OCI-LY7 (cell line): ENCODE measurements around the gene MRPS27. TPM values are rescaled to one million over a fixed set of nuclear protein-coding genes. Genes with fewer than 3 reads are reported as not detected.

ENCODE experiments used
- BruUV-seq: library from RNA; stranded (reverse); fragments of 400-500 nt; replicated peaks from 2 replicates; lab custom pipeline; 2021; lab: Mats Ljungman, UMichigan
- CTCF ChIA-PET: fragments of 300-600 bp; sonication (Branson Sonifier 250); formaldehyde crosslinking; loops from one replicate; lab custom pipeline; 2022; ENCODE audit warnings: antibody characterized with exemption; ENCODE audit not compliant: unreplicated experiment; lab: Charles Lee
- POLR2A ChIA-PET: fragments of 300-600 bp; sonication (Branson Sonifier 250); formaldehyde crosslinking; loops from one replicate; lab custom pipeline; 2022; ENCODE audit warnings: antibody characterized with exemption; lab: Charles Lee
- DNase-seq: peaks from one replicate; pipeline ENCODE4 v3.0.0-alpha.2; 2015; ENCODE audit warnings: low spot score
- H2AFZ ChIP-seq: fragments of 200-600 bp; sonication (generic), shearing (Covaris generic); 2 replicates; pipeline ENCODE4 v1.6.1; 2014; ENCODE audit warnings: mild to moderate bottlenecking, antibody characterized with exemption, low read length, moderate library complexity
- H3K27ac ChIP-seq: fragments of 200-600 bp; sonication (generic); 2 replicates; pipeline ENCODE4 v1.5.1; 2014; ENCODE audit warnings: mixed run types, low read depth, mild to moderate bottlenecking, moderate library complexity, low read length, inconsistent platforms; ENCODE audit not compliant: poor library complexity, severe bottlenecking
- H3K36me3 ChIP-seq: fragments of 200-600 bp; sonication (generic); 2 replicates; pipeline ENCODE4 v1.6.1; 2014; ENCODE audit warnings: mild to moderate bottlenecking, antibody characterized with exemption, low read length, moderate library complexity, mixed read lengths; ENCODE audit not compliant: insufficient read depth
- H3K4me1 ChIP-seq: fragments of 200-600 bp; sonication (generic); 2 replicates; pipeline ENCODE4 v1.5.1; 2014; ENCODE audit warnings: mild to moderate bottlenecking, low read length; ENCODE audit not compliant: insufficient read depth, poor library complexity, severe bottlenecking
- H3K4me2 ChIP-seq: fragments of 200-600 bp; sonication (generic); 2 replicates; pipeline ENCODE4 v1.6.1; 2014; ENCODE audit warnings: mild to moderate bottlenecking, low read length
- H3K4me3 ChIP-seq: fragments of 200-600 bp; sonication (generic); 2 replicates; pipeline ENCODE4 v1.5.1; 2014; ENCODE audit warnings: mild to moderate bottlenecking, low read depth, low read length; ENCODE audit not compliant: poor library complexity, severe bottlenecking
- H3K79me2 ChIP-seq: fragments of 200-600 bp; sonication (generic); 2 replicates; pipeline ENCODE4 v1.6.1; 2016; ENCODE audit warnings: low read depth, mild to moderate bottlenecking, low read length, moderate library complexity, mixed read lengths; ENCODE audit not compliant: insufficient read depth
- H3K9me2 ChIP-seq: fragments of 200-600 bp; sonication (generic); 2 replicates; pipeline ENCODE4 v1.6.1; 2016; ENCODE audit warnings: mild to moderate bottlenecking, low read length, mixed read lengths; ENCODE audit not compliant: insufficient read depth
- H3K9me3 ChIP-seq: fragments of 200-600 bp; sonication (generic); 2 replicates; pipeline ENCODE4 v1.6.1; 2014; ENCODE audit warnings: mild to moderate bottlenecking, mixed run types, low read length, mixed read lengths
- H4K20me1 ChIP-seq: fragments of 200-600 bp; sonication (generic); 2 replicates; pipeline ENCODE4 v1.6.1; 2014; ENCODE audit warnings: mild to moderate bottlenecking, antibody characterized with exemption, low read length, moderate library complexity, mixed read lengths; ENCODE audit not compliant: insufficient read depth
- CTCF ChIP-seq: fragments of 200-600 bp; sonication (generic); conservative IDR thresholded peaks from 2 replicates; pipeline ENCODE4 v1.5.1; 2014; ENCODE audit warnings: mild to moderate bottlenecking, antibody characterized with exemption, low read length, moderate library complexity, mixed read lengths
- EZH2phosphoT487 ChIP-seq: fragments of 200-600 bp; sonication (generic); IDR thresholded peaks from 2 replicates; pipeline ENCODE4 v1.6.1; 2018; ENCODE audit warnings: low read depth, borderline replicate concordance, mild to moderate bottlenecking, mixed run types, antibody characterized with exemption, low read length, moderate library complexity, mixed read lengths
- intact Hi-C: fragments of 100-400 bp; cut with micrococcal nuclease; formaldehyde crosslinking; loops from one replicate; pipeline ENCODE4 v1.10.0; 2022; ENCODE audit not compliant: unreplicated experiment
- total RNA-seq, 2 experiments: library from RNA; depleted of rRNA in 1 of 2; stranded (reverse); fragments of >200 nt in 1 of 2; shearing (Covaris generic) in 1 of 2; gene quantifications; 2 replicates each; pipeline ENCODE4 v1.2.3, GENCODE V29; 2014 to 2022

MRPS27 gene
- total RNA-seq, 2 experiments from 2014 or later = 62.6 to 70.9 TPM

- no peaks in the 10 kb centered on the region for H4K20me1 ChIP-seq
- H3K9me3 ChIP-seq = no peaks in the 10 kb centered on the region
- peaks cover 37% of the 10 kb centered on the region for H3K36me3 ChIP-seq
- H3K79me2 ChIP-seq = no peaks in the 10 kb centered on the region
- H3K4me2 ChIP-seq = no peak overlapping the region
- POLR2A ChIA-PET = no interaction called here
- no TSS peak for BruUV-seq
- H3K4me1 ChIP-seq = peaks cover 17% of the 10 kb centered on the region
- intact Hi-C loops = no loop called here
- H3K27ac ChIP-seq = no peak overlapping the region
- no peak overlapping the region for H2AFZ ChIP-seq
- CTCF ChIA-PET = no interaction called here
- H3K4me3 ChIP-seq = no peak overlapping the region
- no peak for DNase-seq
- TF ChIP-seq CTCF (no peak), EZH2phosphoT487 (no peak)
- H3K9me2 ChIP-seq = no peaks in the 10 kb centered on the region
Observed at GRCh38 chr5:72351376-72351775, 31.3 kb upstream of the MRPS27 start.

- Histone ChIP-seq H3K4me2 (no peak overlapping the region), H3K9me3 (no peaks in the 10 kb centered on the region), H3K36me3 (peaks cover 59% of the 10 kb centered on the region), H3K27ac (no peak overlapping the region), H2AFZ (no peak overlapping the region), H3K4me3 (no peak overlapping the region), H3K4me1 (peaks cover 17% of the 10 kb centered on the region), H3K9me2 (no peaks in the 10 kb centered on the region), H3K79me2 (no peaks in the 10 kb centered on the region), H4K20me1 (no peaks in the 10 kb centered on the region)
- TF ChIP-seq CTCF = no peak
- no peak for TF ChIP-seq EZH2phosphoT487
- BruUV-seq = no TSS peak
- ChIA-PET POLR2A (no interaction called here), CTCF (no interaction called here)
- intact Hi-C loops = no loop called here
- DNase-seq = no peak
Observed at GRCh38 chr5:72347801-72348308, 27.8 kb upstream of the MRPS27 start.

- POLR2A ChIA-PET = no interaction called here
- H2AFZ ChIP-seq = no peak overlapping the region
Observed at GRCh38 chr5:72346398-72346797, 26.4 kb upstream of the MRPS27 start.

More at GRCh38 chr5:72346398-72346797, 26.4 kb upstream of the MRPS27 start:
- H3K27ac ChIP-seq = no peak overlapping the region
- no peak for DNase-seq
- no peak overlapping the region for H3K4me2 ChIP-seq
- H3K79me2 ChIP-seq = no peaks in the 10 kb centered on the region
- TF ChIP-seq CTCF = no peak
- no peak for TF ChIP-seq EZH2phosphoT487
- intact Hi-C loops = no loop called here
- BruUV-seq = no TSS peak
- H3K9me2 ChIP-seq = no peaks in the 10 kb centered on the region
- no peaks in the 10 kb centered on the region for H3K9me3 ChIP-seq
- no peak overlapping the region for H3K4me3 ChIP-seq
- no peaks in the 10 kb centered on the region for H4K20me1 ChIP-seq
- H3K36me3 ChIP-seq = peaks cover 66% of the 10 kb centered on the region
- CTCF ChIA-PET = no interaction called here
- H3K4me1 ChIP-seq = peaks cover 17% of the 10 kb centered on the region
